HG02588 (cell line): ENCODE measurements around the gene INF2.

Source experiments
- ATAC-seq: cut with Tn5 transposase; IDR thresholded peaks from one replicate; pipeline ENCODE4 v1.9.1; 2021; ENCODE audit warnings: mild to moderate bottlenecking, moderate library complexity; ENCODE audit not compliant: unreplicated experiment

INF2 gene

DNA sequence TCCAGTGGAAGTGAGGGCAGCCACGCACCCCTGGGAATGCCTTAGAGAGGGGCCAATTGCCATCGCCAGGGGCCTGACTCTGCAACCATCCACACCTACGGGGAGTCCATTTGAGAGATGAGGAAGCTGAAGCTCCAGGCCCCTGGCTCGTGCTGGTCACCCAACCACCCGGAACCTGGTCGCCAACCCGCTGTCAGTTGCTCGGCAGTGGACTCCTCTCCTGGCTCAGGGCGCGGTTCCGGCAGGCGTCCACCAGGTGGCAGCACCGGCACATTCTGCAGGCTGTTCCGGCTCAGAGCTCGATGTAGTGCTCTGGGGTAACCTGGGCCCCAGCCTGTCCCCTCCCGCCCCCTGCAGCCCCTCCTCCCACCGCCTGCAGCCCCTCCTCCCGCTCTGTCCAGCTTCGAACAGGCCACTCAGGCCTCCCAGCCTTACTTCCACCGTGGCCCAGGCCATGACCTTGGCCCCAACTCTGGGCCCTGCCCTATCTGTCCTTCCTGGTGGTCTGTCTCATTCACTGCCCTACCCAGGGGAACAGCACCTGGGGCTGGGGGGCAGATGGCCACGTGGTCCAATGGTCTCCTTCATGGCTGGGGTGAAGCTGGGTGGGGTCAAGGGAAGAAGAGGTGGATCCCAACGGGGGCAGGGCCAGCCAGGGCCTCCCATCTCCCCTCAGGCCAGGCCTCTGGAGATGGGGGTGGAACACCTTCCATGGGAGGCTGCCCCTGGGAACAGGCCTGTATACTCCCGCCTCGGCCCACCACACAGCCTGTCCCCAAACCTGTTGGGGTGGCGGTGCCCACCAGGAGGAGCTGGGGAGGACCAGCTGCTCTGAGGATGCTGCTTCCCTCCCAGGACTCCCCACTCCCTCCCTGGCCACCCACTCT lies 79.3 kb downstream of the INF2 start:
- peak; percentile 66 for ATAC-seq

DNA sequence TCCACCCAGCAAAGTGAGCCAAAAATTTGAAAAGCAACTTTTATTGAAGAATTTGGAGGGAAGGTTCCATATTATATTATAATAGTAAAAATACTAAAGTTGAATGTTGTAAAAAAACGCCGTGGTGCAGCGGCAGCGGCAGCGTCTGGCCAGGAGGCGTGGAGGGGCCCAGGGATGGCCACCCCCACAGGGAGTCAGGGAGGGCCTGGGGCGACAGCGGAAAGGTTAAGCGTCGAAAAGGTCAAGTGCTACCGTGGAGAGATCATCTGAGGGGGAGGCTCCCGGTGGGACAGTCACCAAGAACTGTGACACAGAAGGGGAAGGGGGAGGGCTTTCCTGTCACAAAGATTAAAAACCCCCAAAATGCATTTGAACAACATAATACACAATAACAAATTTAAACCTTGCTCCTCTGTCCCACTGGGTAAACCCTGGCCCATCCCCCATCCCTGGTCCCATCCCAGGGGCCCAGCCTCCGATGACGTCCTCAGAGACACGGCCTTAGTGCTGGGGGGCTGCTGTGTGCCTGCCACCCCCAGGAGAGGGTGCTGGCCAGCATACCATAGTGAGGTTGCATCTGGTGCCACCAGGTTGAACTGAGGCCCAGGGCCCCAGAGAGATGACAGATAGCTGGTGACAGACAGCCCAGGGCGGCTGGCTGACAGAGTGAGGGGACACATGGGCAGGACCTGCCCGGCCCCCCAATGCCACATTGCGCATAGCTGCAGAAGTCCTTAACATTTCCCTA lies 80.1 kb downstream of the INF2 start:
- no peak for ATAC-seq

DNA sequence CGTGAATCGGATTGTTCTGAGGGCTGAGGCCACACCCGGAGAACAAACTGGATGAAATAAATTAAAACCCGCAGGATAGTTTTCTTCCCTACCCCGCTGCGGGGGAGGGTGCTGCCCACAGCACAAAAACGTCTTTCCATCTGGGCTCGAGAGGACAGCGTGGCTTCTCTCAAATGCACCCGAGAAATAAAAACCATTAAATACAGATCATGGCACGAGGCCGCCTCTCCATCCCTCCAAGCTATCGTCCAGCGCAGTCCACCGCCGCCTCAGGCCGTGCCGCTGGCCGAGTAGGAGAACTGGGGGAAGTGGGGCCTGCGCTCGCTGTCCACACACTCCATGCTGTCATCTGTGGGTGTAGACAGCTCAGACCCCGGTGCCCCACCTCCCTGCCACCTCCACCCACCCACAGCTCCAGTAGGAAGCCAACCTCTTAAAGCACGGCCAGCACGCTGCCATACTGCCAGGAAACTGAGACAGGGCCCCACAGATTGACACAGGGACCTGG lies 80.7 kb downstream of the INF2 start:
- ATAC-seq, result no peak

DNA sequence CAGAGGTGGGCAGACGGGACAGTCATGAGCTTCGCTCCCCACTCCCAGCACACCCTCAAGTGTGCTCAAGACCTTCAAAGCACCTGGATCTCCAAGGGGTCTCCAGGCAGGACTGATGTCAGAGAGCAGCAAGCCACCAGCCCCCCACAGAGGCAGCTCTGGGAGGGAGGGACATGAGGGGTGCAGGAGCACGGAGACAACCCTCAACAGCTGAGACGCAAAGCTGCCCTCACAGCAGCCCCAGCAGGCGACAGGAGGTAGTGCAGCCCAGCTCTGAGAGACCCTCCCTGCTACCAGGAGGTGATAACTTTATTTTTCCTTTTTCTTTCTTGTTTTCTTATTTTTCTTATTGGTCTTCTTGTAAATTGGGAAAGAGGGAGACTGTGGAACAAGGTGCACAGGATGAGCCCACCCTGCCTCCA lies 81.4 kb downstream of the INF2 start:
- ATAC-seq, result no peak

DNA sequence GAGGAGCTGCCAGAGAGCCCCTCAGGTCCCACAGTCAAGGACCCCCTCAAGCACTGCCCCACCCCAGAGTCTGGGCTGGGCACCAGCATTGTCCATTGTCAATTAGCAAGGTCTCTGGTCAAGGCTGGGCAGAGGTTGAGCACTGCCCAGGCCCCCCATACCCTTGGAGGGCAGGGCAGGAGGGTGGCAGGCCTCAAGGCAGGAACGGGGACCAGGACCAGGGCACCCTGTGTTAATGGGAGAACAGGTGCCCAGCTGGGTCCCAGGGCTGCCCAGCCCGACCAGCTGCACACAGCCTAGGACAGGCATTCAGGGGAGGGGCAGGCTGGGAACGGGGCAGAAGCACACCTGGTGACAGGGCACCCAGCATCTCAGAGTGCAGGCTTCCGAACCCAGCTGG lies 82.0 kb downstream of the INF2 start:
- ATAC-seq, result no peak
